PC-9 (cell line): ENCODE measurements around the gene KIAA1217. TPM values are rescaled to one million over a fixed set of nuclear protein-coding genes. Genes with fewer than 3 reads are reported as not detected.

Source experiments
- BruUV-seq: library from RNA; stranded (reverse); fragments of 400-500 nt; replicated peaks from 2 replicates; lab custom pipeline; 2021; lab: Mats Ljungman, UMichigan
- CTCF ChIA-PET: fragments of 300-600 bp; sonication (Branson Sonifier 250); formaldehyde crosslinking; loops from one replicate; lab custom pipeline; 2022; ENCODE audit warnings: antibody characterized with exemption; lab: Charles Lee
- POLR2A ChIA-PET: fragments of 300-600 bp; sonication (Branson Sonifier 250); formaldehyde crosslinking; loops from one replicate; lab custom pipeline; 2022; ENCODE audit warnings: antibody characterized with exemption; ENCODE audit not compliant: unreplicated experiment; lab: Charles Lee
- DNase-seq, 2 experiments: peaks; one replicate each; pipeline versions ENCODE4 v3.0.0 to v3.0.0-alpha.2; 2015 to 2022; ENCODE audit warnings: mixed read lengths in 1 of 2
- H2AFZ ChIP-seq: fragments of 200-600 bp; sonication (generic); 2 replicates; pipeline ENCODE4 v1.8.1; 2017; ENCODE audit warnings: antibody characterized with exemption
- H3F3A ChIP-seq: fragments of 200-600 bp; sonication (generic); 2 replicates; pipeline ENCODE4 v1.8.1; 2017; ENCODE audit warnings: antibody characterized with exemption, mild to moderate bottlenecking, low read depth; ENCODE audit not compliant: insufficient read depth
- H3K27ac ChIP-seq: fragments of 200-600 bp; sonication (generic); 2 replicates; pipeline ENCODE4 v1.6.1; 2016; ENCODE audit warnings: mixed run types
- H3K27me3 ChIP-seq: fragments of 200-600 bp; sonication (generic); 2 replicates; pipeline ENCODE4 v1.6.1; 2016; ENCODE audit warnings: low read depth, mixed run types; ENCODE audit not compliant: insufficient read depth
- H3K36me3 ChIP-seq: fragments of 200-600 bp; sonication (generic); 2 replicates; pipeline ENCODE4 v1.6.1; 2016; ENCODE audit warnings: low read depth, mixed run types
- H3K4me1 ChIP-seq: fragments of 200-600 bp; sonication (generic); replicated peaks from 2 replicates; pipeline ENCODE4 v1.6.1; 2016; ENCODE audit warnings: mixed run types; ENCODE audit not compliant: insufficient read depth
- H3K4me2 ChIP-seq: fragments of 200-600 bp; sonication (generic); 2 replicates; pipeline ENCODE4 v1.6.1; 2017; ENCODE audit warnings: mixed run types
- H3K4me3 ChIP-seq: fragments of 200-600 bp; sonication (generic); 2 replicates; pipeline ENCODE4 v1.6.1; 2016; ENCODE audit warnings: mixed run types
- H3K79me2 ChIP-seq: fragments of 200-600 bp; sonication (generic); 2 replicates; pipeline ENCODE4 v1.6.1; 2017; ENCODE audit warnings: low read depth, mixed run types
- H3K9me2 ChIP-seq: fragments of 200-600 bp; sonication (generic); 2 replicates; pipeline ENCODE4 v1.8.1; 2017; ENCODE audit warnings: mild to moderate bottlenecking; ENCODE audit not compliant: insufficient read depth
- H3K9me3 ChIP-seq: fragments of 200-600 bp; sonication (generic); 2 replicates; pipeline ENCODE4 v1.8.1; 2016; ENCODE audit warnings: low read depth; ENCODE audit not compliant: insufficient read depth
- H4K20me1 ChIP-seq: fragments of 200-600 bp; sonication (generic); 2 replicates; pipeline ENCODE4 v1.8.1; 2017; ENCODE audit not compliant: insufficient read depth
- EZH2 ChIP-seq: fragments of 200-600 bp; sonication (generic); IDR thresholded peaks from 2 replicates; pipeline ENCODE4 v1.8.0; 2017; ENCODE audit warnings: antibody characterized with exemption, low read depth
- intact Hi-C: fragments of 100-400 bp; cut with micrococcal nuclease; formaldehyde crosslinking; loops from one replicate; pipeline ENCODE4 v1.10.0; 2022; ENCODE audit not compliant: unreplicated experiment
- total RNA-seq: library from RNA; stranded (reverse); gene quantifications from 2 replicates; pipeline ENCODE4 v1.2.3, GENCODE V29; 2021
- TF ChIP-seq, protein P1 (sequence below): fragments of 200-600 bp; sonication (generic); conservative IDR thresholded peaks from 2 replicates; pipeline ENCODE4 v1.6.1; 2017; ENCODE audit warnings: mixed run types, antibody characterized with exemption, mild to moderate bottlenecking, moderate library complexity

KIAA1217 gene
- total RNA-seq, 1 experiment from 2014 or later, result 41.1 TPM

DNA sequence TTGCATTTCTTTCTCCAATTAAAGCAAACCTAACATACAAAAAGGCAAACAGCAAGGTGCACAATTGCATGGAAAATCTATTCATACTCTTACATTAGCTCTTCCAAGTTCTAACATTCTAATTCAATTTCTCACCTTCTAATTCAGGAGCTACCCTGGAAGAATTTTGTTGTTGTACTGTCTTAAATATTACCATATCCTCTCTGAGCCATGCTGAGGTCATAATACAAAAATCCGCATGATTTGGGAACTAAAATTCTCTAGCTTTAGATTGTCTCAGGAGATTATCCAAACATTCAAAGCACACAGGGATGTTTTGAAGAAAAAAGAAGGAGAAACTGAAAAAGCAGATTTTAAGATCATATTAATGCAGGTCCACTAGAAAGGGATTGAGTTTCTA is 229.9 kb downstream of the KIAA1217 start:
- H3K27ac ChIP-seq, result no peak overlapping the region
- H3F3A ChIP-seq, result peaks cover 6% of the 10 kb centered on the region; the same call in 1 of the 2 replicates
- ChIA-PET CTCF (no interaction called here), POLR2A (no interaction called here)
- no peaks in the 10 kb centered on the region for H3K27me3 ChIP-seq
- TF ChIP-seq, protein P1, sequence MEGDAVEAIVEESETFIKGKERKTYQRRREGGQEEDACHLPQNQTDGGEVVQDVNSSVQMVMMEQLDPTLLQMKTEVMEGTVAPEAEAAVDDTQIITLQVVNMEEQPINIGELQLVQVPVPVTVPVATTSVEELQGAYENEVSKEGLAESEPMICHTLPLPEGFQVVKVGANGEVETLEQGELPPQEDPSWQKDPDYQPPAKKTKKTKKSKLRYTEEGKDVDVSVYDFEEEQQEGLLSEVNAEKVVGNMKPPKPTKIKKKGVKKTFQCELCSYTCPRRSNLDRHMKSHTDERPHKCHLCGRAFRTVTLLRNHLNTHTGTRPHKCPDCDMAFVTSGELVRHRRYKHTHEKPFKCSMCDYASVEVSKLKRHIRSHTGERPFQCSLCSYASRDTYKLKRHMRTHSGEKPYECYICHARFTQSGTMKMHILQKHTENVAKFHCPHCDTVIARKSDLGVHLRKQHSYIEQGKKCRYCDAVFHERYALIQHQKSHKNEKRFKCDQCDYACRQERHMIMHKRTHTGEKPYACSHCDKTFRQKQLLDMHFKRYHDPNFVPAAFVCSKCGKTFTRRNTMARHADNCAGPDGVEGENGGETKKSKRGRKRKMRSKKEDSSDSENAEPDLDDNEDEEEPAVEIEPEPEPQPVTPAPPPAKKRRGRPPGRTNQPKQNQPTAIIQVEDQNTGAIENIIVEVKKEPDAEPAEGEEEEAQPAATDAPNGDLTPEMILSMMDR, result no peak
- TF ChIP-seq EZH2, result no peak
- no TSS peak for BruUV-seq
- H3K9me2 ChIP-seq, result no peaks in the 10 kb centered on the region
- H3K9me3 ChIP-seq, result no peaks in the 10 kb centered on the region
- H3K4me2 ChIP-seq, result no peak overlapping the region
- H2AFZ ChIP-seq, result no peak overlapping the region
- H3K36me3 ChIP-seq, result no peaks in the 10 kb centered on the region
- H3K4me1 ChIP-seq, result peaks cover 9% of the 10 kb centered on the region
- no peak overlapping the region for H3K4me3 ChIP-seq
- DNase-seq, result no peak
- intact Hi-C loops, result no loop called here
- H3K79me2 ChIP-seq, result no peaks in the 10 kb centered on the region
- no peaks in the 10 kb centered on the region for H4K20me1 ChIP-seq

DNA sequence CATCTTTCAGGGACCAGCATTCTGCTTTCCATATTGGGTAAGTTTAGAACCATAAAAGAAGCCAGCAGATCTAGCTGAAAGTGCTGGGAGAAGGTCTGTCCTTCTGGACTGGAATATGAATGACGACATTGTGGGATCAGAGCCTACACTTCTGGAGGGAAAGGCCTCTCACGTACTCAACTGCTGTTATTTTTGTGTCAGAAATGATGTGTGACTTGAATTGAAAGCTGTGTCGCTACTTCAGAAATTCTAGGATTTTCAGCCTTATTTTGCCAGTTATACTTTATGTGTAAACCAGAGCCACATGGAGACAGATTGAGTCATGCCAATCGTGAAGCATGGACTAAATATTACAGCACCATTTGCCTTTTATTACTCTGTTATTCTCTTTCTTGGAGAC is 231.0 kb downstream of the KIAA1217 start:
- TF ChIP-seq EZH2, result no peak
- TF ChIP-seq, protein P1, result no peak
- ChIA-PET CTCF (no interaction called here), POLR2A (no interaction called here)
- Histone ChIP-seq H3K9me3 (no peaks in the 10 kb centered on the region), H3K79me2 (no peaks in the 10 kb centered on the region), H3K36me3 (no peaks in the 10 kb centered on the region), H4K20me1 (no peaks in the 10 kb centered on the region), H2AFZ (no peak overlapping the region), H3K4me2 (no peak overlapping the region), H3K4me1 (peaks cover 18% of the 10 kb centered on the region), H3K27ac (no peak overlapping the region), H3K27me3 (no peaks in the 10 kb centered on the region), H3K4me3 (no peak overlapping the region), H3F3A (peaks cover 6% of the 10 kb centered on the region; the same call in 1 of the 2 replicates), H3K9me2 (no peaks in the 10 kb centered on the region)
- no peak for DNase-seq
- intact Hi-C loops, result no loop called here
- BruUV-seq, result no TSS peak

DNA sequence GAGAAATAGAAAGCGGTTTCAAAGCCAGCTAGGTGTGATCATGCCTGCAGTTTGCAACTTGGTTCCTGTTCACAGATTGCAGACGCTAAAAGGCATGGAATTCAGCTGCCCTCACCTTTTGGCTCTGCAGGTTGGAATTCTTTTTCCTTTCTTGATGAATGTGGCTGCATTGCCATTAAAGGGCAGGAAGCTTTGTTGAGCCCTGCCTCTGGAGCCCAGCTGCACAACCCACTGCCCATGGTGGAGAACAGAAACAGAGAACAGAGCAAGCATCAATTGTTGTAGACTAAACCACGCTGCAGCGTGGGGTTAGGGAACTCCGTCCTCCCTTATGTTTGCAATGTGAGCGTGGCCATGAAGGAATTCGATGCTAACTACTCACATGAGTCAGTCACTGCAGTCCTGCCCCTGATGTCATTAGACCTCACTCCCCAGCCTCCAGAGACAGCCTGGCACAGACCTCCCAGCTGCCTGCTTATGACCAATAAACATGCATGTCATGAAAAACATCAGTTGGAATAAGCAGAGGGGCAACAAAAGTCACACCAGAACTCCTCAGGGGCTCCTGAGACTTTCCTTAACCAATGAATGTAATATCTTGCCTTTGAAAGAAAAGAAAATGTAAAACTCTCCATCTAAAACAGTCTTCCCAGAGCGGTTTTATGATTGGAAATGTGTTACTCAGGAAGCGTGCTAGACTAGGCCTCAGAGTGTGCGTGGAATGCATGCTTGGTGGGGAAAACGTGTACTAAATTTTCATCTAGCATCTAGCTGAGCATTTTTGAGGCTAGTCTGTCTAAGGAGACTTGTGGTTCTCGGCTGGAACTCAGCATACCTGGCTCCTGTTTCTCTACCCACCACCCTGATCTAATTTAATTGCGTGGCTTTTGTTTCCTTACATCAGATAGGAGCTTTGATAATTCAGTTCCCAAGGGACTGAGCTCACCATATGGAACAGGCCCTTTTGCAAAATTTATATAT is 232.2 kb downstream of the KIAA1217 start:
- no TSS peak for BruUV-seq
- no peaks in the 10 kb centered on the region for H3K27me3 ChIP-seq
- intact Hi-C loops, result no loop called here
- H3K9me3 ChIP-seq, result no peaks in the 10 kb centered on the region
- H2AFZ ChIP-seq, result no peak overlapping the region
- no peak for TF ChIP-seq EZH2
- TF ChIP-seq, protein P1, result no peak
- H4K20me1 ChIP-seq, result no peaks in the 10 kb centered on the region
- POLR2A ChIA-PET, result no interaction called here
- no peaks in the 10 kb centered on the region for H3F3A ChIP-seq
- CTCF ChIA-PET, result no interaction called here
- no peak overlapping the region for H3K27ac ChIP-seq
- DNase-seq, result no peak
- no peaks in the 10 kb centered on the region for H3K36me3 ChIP-seq
- no peak overlapping the region for H3K4me3 ChIP-seq
- H3K4me1 ChIP-seq, result peaks cover 11% of the 10 kb centered on the region; the same call in 1 of the 2 replicates
- no peaks in the 10 kb centered on the region for H3K79me2 ChIP-seq
- H3K9me2 ChIP-seq, result no peaks in the 10 kb centered on the region
- H3K4me2 ChIP-seq, result no peak overlapping the region
